ENCODE measurements around the gene RFWD3. TPM values are rescaled to one million over a fixed set of nuclear protein-coding genes. Genes with fewer than 3 reads are reported as not detected.

The RFWD3 gene
- total RNA-seq, 1 donor from 2014 or later = 43.8 TPM

- peaks cover 9% of the 10 kb centered on the region for H3K36me3 Mint-ChIP-seq (ENCODE audit: low read depth, unreplicated experiment)
These were observed 15.6 kb downstream of the RFWD3 start for GRCh38 chr16:74650966-74651567.

GRCh38 chr16:74649839-74650504 is 16.7 kb downstream of the RFWD3 start:
- TF ChIP-seq CTCF (IDR thresholded peaks at IDR 0.05; ENCODE audit: unreplicated experiment) = no peak
- Mint-ChIP-seq H3K27me3 (ENCODE audit: unreplicated experiment) (no peaks in the 10 kb centered on the region), H3K36me3 (ENCODE audit: low read depth, unreplicated experiment) (peaks cover 9% of the 10 kb centered on the region), H3K27ac (ENCODE audit: unreplicated experiment) (no peak overlapping the region), H3K4me1 (ENCODE audit: unreplicated experiment) (no peaks in the 10 kb centered on the region), H3K4me3 (ENCODE audit: unreplicated experiment) (no peak overlapping the region), H3K9me3 (ENCODE audit: unreplicated experiment) (no peaks in the 10 kb centered on the region)
- DNase-seq (ENCODE audit: low spot score) = no peak

More at GRCh38 chr16:74650966-74651567, 15.6 kb downstream of the RFWD3 start:
- H3K4me3 Mint-ChIP-seq (ENCODE audit: unreplicated experiment) = no peak overlapping the region
- H3K27ac Mint-ChIP-seq (ENCODE audit: unreplicated experiment) = no peak overlapping the region
- peak; percentile 85 for TF ChIP-seq CTCF (IDR thresholded peaks at IDR 0.05; ENCODE audit: unreplicated experiment)
- no peaks in the 10 kb centered on the region for H3K9me3 Mint-ChIP-seq (ENCODE audit: unreplicated experiment)
- no peaks in the 10 kb centered on the region for H3K4me1 Mint-ChIP-seq (ENCODE audit: unreplicated experiment)
- no peaks in the 10 kb centered on the region for H3K27me3 Mint-ChIP-seq (ENCODE audit: unreplicated experiment)
- peak; percentile 15 for DNase-seq (ENCODE audit: low spot score)

- H3K27me3 Mint-ChIP-seq (ENCODE audit: unreplicated experiment) = no peaks in the 10 kb centered on the region
- H3K9me3 Mint-ChIP-seq (ENCODE audit: unreplicated experiment) = no peaks in the 10 kb centered on the region
- no peak for TF ChIP-seq CTCF (IDR thresholded peaks at IDR 0.05; ENCODE audit: unreplicated experiment)
- H3K4me1 Mint-ChIP-seq (ENCODE audit: unreplicated experiment) = no peaks in the 10 kb centered on the region
- H3K36me3 Mint-ChIP-seq (ENCODE audit: low read depth, unreplicated experiment) = peaks cover 10% of the 10 kb centered on the region
- H3K27ac Mint-ChIP-seq (ENCODE audit: unreplicated experiment) = no peak overlapping the region
- DNase-seq (ENCODE audit: low spot score) = no peak
- no peak overlapping the region for H3K4me3 Mint-ChIP-seq (ENCODE audit: unreplicated experiment)
These were observed 24.7 kb downstream of the RFWD3 start for GRCh38 chr16:74641969-74642368.

GRCh38 chr16:74637742-74638453 is 28.8 kb downstream of the RFWD3 start:
- no peak for TF ChIP-seq CTCF (IDR thresholded peaks at IDR 0.05; ENCODE audit: unreplicated experiment)
- Mint-ChIP-seq H3K4me3 (ENCODE audit: unreplicated experiment) (no peak overlapping the region), H3K27ac (ENCODE audit: unreplicated experiment) (no peak overlapping the region), H3K27me3 (ENCODE audit: unreplicated experiment) (no peaks in the 10 kb centered on the region), H3K9me3 (ENCODE audit: unreplicated experiment) (no peaks in the 10 kb centered on the region), H3K4me1 (ENCODE audit: unreplicated experiment) (no peaks in the 10 kb centered on the region), H3K36me3 (ENCODE audit: low read depth, unreplicated experiment) (peaks cover 3% of the 10 kb centered on the region)
- DNase-seq (ENCODE audit: low spot score) = no peak

- Mint-ChIP-seq H3K4me1 (ENCODE audit: unreplicated experiment) (no peaks in the 10 kb centered on the region), H3K36me3 (ENCODE audit: low read depth, unreplicated experiment) (peaks cover 17% of the 10 kb centered on the region), H3K27ac (ENCODE audit: unreplicated experiment) (no peak overlapping the region), H3K27me3 (ENCODE audit: unreplicated experiment) (no peaks in the 10 kb centered on the region), H3K9me3 (ENCODE audit: unreplicated experiment) (no peaks in the 10 kb centered on the region), H3K4me3 (ENCODE audit: unreplicated experiment) (no peak overlapping the region)
- TF ChIP-seq CTCF (IDR thresholded peaks at IDR 0.05; ENCODE audit: unreplicated experiment) = no peak
- no peak for DNase-seq (ENCODE audit: low spot score)
These were observed 31.4 kb downstream of the RFWD3 start for GRCh38 chr16:74635303-74635702.
